ENCODE measurements around the gene PDE7B. TPM values are rescaled to one million over a fixed set of nuclear protein-coding genes. Genes with fewer than 3 reads are reported as not detected.
A peak's percentile ranks its signal among the peaks of the same experiment; 100 is the strongest.

PDE7B gene
- total RNA-seq, 1 donor = 1.7 TPM

GRCh38 chr6:136166815-136167214 is 315.3 kb downstream of the PDE7B start:
- no peak for TF ChIP-seq CTCF (IDR thresholded peaks at IDR 0.05; ENCODE audit: insufficient read depth, low read depth, low read length)
- no peak for DNase-seq (ENCODE audit: low read depth)
- H3K4me3 ChIP-seq (ENCODE audit: low read depth, low read length) = no peak overlapping the region

- TF ChIP-seq CTCF (IDR thresholded peaks at IDR 0.05; ENCODE audit: insufficient read depth, low read depth, low read length) = no peak
- H3K4me3 ChIP-seq (ENCODE audit: low read depth, low read length) = no peak overlapping the region
- no peak for DNase-seq (ENCODE audit: low read depth)
These were observed 318.1 kb downstream of the PDE7B start for GRCh38 chr6:136169394-136170148.

GRCh38 chr6:136171231-136171630 is 319.7 kb downstream of the PDE7B start:
- H3K4me3 ChIP-seq (ENCODE audit: low read depth, low read length) = no peak overlapping the region
- no peak for TF ChIP-seq CTCF (IDR thresholded peaks at IDR 0.05; ENCODE audit: insufficient read depth, low read depth, low read length)
- DNase-seq (ENCODE audit: low read depth) = no peak

GRCh38 chr6:136173519-136174507 is 322.3 kb downstream of the PDE7B start:
- no peak overlapping the region for H3K4me3 ChIP-seq (ENCODE audit: low read depth, low read length)
- no peak for TF ChIP-seq CTCF (IDR thresholded peaks at IDR 0.05; ENCODE audit: insufficient read depth, low read depth, low read length)
- peak; percentile 90 for DNase-seq (ENCODE audit: low read depth)

GRCh38 chr6:136174510-136174909 is 323.0 kb downstream of the PDE7B start:
- DNase-seq (ENCODE audit: low read depth) = no peak
- no peak overlapping the region for H3K4me3 ChIP-seq (ENCODE audit: low read depth, low read length)
- TF ChIP-seq CTCF (IDR thresholded peaks at IDR 0.05; ENCODE audit: insufficient read depth, low read depth, low read length) = no peak

GRCh38 chr6:136175873-136176272 is 324.4 kb downstream of the PDE7B start:
- H3K4me3 ChIP-seq (ENCODE audit: low read depth, low read length) = no peak overlapping the region

More at GRCh38 chr6:136175873-136176272, 324.4 kb downstream of the PDE7B start:
- no peak for DNase-seq (ENCODE audit: low read depth)
- TF ChIP-seq CTCF (IDR thresholded peaks at IDR 0.05; ENCODE audit: insufficient read depth, low read depth, low read length) = no peak

Data from fibroblast of villous mesenchyme (primary cell).